OCI-M1 (cell line): ENCODE data around the gene CROCC2.

Source experiments
- DNase-seq: peaks from one replicate; lab custom pipeline; 2025; lab: John Stamatoyannopoulos, UW

The CROCC2 gene

DNA sequence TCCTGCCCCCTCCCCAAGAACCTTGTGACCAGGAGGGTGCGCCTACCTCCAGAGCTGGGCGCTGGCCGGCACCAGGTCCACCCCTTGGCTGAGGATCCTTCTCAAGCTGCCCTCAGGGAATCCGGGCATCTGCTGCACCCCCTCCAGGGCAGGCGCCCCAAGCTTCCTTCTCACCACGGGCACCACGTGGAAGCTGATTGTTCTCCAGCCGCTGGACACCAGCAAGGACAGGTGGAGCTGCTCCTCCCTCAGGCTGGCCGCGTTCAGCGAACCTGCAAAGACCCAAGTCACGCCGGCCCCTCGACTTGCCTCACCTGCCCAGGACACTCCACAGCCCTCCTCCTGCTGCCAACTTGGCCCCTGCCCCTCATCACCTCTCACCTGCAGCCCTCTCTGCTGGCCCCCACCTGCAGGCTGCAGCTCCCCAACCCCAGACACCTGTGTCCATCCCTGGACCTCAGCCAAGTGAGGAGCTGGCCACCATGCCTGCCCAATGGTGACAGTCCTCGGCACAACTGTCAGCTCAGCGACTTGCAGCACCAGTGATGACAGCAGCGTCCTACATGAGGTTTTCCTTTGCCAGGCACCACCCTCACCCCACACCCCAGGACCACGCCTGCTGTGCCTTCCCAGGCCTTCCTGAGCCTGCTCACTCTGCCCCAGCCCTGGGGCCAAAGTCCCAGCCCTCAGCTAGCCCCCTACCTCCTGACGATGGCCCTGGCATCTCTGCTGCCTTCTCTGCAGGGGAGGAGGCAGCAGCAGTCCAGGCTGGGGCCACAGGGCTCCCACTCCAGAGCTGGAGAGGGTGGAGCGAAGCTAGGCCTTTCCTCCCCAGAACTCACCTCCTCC lies 14.4 kb upstream of the CROCC2 start:
- DNase-seq = no peak

- no peak for DNase-seq
Observed at GRCh38 chr2:240892356-240892755, 13.8 kb upstream of the CROCC2 start.

DNA sequence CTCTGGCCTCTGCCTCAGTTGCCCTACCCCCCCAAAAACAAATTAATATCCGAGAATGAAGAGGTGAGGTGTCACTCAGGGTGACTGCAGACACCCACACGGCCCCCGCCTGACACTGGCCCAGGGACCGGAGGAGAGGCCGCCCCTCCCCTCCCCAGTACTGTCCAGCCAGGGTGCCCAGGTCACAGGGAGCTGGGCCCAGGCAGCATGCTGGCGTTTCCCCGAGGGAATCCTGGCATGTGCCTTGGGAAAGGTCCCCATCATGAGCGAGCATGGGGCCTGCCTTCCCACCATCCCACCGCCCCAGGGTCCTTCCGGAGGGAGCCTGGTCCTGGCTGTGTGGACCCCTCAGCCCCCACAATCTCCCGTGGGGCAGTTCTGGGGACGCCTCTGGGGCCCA lies 13.2 kb upstream of the CROCC2 start:
- DNase-seq = no peak

DNA sequence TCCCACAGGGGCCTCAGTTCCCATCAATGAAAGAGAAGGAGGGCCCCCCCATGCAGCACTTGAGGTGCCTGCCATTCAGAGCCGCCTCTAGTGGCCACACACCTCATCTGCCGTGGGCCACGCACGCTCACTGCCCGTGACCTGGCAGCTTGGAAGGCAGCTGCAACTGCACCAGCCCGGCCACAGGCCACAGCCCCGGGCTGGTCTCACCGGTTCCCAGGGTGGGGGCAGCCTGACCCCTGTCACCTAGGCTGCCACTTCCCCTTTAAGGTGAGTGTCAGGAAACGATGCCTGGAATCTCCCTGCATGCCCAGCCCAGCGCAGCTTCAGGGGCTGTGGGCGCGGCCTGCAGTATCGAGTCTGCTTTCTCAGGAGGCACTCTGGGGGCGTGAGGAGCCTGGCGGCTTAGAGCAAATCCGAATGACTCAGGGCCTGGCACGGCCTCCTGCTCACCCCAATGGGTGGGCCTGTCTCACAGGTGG lies 12.7 kb upstream of the CROCC2 start:
- no peak for DNase-seq

- DNase-seq = no peak
Observed at GRCh38 chr2:240894006-240894405, 12.1 kb upstream of the CROCC2 start.

GRCh38 chr2:240894836-240895558 lies 11.1 kb upstream of the CROCC2 start:
- DNase-seq = no peak

DNA sequence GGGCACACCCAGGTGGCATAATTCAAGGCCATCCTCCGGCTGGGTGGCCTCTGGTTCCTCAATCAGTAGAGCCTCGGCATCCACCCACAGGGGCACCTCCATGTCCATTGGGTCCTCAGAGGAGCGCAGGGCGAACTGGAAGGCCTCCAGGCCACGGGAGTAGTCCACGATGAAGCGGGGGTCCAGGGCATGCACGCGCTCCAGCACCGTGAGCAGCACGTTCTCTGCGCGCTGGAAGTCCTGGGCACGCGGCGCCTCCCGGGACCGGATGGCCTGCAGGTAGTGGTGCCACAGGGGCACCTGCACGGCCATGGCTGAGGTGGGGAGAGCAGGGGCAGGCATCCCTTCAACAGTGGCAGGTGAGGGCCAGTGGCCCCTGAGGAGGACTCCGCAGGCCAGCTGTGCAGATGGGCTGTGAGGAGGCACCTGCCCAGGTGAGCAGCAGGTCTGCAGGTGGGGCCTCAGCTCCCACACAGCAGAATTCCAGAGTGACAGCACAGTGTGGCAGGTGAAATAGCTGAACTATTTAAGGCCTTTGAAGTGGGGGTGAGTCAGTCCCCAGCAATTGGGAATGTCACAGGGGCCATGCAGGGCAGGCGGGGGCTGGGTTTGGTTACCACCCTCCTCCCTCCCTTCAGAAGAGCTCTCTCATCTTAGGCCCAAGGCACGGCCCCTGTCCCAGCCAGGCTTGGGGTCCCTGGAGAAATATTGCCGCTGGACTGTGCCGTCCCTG lies 10.3 kb upstream of the CROCC2 start, which contains the start of gene MAB21L4:
TSS of gene MAB21L4 (minus strand) at position 501 of the 733 bp plus-strand sequence. CDS start at position 342, 159 bp downstream.
- no peak for DNase-seq

GRCh38 chr2:240896394-240896793 lies 9.7 kb upstream of the CROCC2 start:
- no peak for DNase-seq

DNA sequence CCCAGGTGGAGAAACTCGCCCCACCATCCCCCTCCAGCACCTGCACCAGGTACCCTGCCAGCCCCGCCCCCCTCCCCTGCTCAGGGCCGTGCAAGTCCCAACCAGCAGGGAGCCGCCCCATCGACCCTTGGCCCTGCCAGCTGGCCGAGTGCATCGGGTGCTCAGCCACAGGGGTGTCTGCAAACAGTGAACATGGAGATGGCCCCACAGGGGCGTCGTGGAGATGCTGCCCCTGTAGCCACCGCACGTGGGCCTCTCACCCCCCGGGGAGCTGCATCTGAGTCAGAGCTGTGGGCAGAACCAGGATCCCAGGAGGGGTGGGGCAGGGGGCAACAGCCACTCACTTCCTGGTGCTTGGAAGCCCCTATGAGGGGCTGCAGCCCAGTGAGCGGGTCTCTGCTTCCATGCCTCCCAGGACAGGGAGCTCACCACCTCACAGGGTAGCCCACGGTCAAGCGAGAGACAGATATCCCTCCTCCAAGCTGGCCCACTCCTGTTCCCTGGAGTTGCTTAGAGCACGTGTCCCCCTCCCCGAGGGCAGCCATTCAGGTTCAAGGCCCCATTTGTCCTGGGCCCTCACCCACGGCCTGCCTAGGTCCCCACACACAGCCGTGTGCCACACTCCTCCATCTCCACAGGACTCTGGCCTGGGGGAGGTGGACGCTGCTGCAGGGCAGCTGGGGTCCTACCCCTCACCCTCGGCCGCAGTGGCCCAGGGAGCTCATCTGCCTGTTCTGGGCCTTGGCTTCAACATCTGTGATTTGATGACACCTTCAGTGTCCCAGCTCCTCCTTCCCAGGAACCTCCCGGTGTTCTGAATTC lies 9.1 kb upstream of the CROCC2 start:
- no peak for DNase-seq

- no peak for DNase-seq
Observed at GRCh38 chr2:240898108-240898730, 7.9 kb upstream of the CROCC2 start.

- DNase-seq = no peak
Observed at GRCh38 chr2:240898731-240899467, 7.2 kb upstream of the CROCC2 start.

- DNase-seq = no peak
Observed at GRCh38 chr2:240899468-240899865, 6.7 kb upstream of the CROCC2 start.

DNA sequence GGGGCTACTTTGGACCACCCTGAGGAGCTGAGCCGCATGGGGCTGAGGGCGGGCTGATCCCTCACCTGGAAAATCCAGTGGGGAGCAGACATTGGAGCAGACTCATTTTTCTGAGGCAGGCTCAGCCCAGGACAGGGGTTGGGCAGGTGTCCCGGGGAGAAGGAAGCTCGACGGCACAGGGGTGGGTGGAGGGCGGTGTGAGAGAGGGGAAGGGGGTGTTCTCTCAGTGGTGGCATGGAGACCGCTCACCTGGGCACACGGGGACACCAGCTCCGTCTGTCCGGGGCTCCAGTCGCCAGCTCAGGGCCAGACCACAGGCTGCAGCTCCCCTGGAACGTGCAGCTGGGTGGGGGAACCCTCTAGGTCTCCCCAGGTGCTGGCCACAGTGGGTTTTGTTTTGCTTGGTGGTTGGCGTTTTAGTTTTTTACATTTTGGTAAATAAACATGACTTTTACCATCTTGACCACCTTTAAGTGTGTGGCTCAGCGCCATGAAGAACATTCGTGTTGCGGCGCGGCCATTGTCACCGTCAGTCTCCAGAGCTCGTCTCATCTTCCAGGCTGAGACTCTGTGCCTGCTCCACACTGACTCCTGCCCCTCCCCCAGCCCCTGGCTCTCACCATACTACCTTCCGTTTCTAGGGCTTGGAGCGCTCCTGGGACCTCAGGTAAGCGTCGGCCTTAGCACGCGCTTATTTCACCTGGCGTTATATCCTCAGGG lies 5.8 kb upstream of the CROCC2 start:
- DNase-seq = no peak

GRCh38 chr2:240901986-240902614 lies 4.0 kb upstream of the CROCC2 start:
- DNase-seq = no peak

GRCh38 chr2:240902615-240903041 lies 3.5 kb upstream of the CROCC2 start:
- DNase-seq = no peak

- no peak for DNase-seq
Observed at GRCh38 chr2:240903191-240904060, 2.7 kb upstream of the CROCC2 start.

- DNase-seq = no peak
Observed at GRCh38 chr2:240904216-240905175, 1.6 kb upstream of the CROCC2 start.
